ENCODE results near the gene TTC19.

DNA sequence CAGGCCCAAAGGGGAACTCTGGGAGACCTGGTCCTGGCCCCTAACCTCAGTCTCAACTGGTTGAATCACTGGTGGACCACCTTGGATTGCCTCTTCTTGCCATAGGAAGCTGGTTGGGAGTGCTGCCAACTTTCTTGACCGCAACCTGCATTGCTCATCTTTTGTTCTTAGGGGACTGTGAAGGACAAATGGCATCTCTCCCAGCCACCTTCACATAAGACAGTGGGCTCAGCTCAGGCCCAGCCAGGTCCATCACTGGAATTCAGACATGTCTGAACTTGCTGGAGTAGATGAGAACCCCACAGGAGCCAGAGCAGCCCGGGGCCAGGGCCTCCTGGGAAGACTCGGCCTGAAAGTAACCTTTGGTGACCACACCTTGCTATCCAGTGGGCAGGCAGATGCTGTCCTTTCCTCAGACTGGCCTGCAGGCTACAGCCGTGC is 35.9 kb upstream of the TTC19 start:
- TF ChIP-seq, protein P1, sequence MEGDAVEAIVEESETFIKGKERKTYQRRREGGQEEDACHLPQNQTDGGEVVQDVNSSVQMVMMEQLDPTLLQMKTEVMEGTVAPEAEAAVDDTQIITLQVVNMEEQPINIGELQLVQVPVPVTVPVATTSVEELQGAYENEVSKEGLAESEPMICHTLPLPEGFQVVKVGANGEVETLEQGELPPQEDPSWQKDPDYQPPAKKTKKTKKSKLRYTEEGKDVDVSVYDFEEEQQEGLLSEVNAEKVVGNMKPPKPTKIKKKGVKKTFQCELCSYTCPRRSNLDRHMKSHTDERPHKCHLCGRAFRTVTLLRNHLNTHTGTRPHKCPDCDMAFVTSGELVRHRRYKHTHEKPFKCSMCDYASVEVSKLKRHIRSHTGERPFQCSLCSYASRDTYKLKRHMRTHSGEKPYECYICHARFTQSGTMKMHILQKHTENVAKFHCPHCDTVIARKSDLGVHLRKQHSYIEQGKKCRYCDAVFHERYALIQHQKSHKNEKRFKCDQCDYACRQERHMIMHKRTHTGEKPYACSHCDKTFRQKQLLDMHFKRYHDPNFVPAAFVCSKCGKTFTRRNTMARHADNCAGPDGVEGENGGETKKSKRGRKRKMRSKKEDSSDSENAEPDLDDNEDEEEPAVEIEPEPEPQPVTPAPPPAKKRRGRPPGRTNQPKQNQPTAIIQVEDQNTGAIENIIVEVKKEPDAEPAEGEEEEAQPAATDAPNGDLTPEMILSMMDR (conservative IDR thresholded peaks at IDR 0.05): no peak
- TF ChIP-seq EZH2 (IDR thresholded peaks at IDR 0.05; ENCODE audit: low read depth): no peak
